GM18517 (cell line): Measurements from ENCODE around the gene RPS29.
"Not testable (repeated sequence)": the region's sequence is repeated elsewhere in the genome, so short reads cannot be mapped to it uniquely, and the experiment has no call there.

ENCODE experiments used
- ATAC-seq: cut with Tn5 transposase; IDR thresholded peaks from one replicate; pipeline ENCODE4 v1.9.1; 2021; ENCODE audit warnings: mild to moderate bottlenecking, moderate library complexity; ENCODE audit not compliant: unreplicated experiment

The RPS29 gene

GRCh38 chr14:49585803-49586672 lies at the start of gene RPS29:
TSS of gene RPS29 (minus strand) at chr14:49586380. CDS start at chr14:49586346, 34 bp downstream.
- peak; percentile 92 for ATAC-seq

DNA sequence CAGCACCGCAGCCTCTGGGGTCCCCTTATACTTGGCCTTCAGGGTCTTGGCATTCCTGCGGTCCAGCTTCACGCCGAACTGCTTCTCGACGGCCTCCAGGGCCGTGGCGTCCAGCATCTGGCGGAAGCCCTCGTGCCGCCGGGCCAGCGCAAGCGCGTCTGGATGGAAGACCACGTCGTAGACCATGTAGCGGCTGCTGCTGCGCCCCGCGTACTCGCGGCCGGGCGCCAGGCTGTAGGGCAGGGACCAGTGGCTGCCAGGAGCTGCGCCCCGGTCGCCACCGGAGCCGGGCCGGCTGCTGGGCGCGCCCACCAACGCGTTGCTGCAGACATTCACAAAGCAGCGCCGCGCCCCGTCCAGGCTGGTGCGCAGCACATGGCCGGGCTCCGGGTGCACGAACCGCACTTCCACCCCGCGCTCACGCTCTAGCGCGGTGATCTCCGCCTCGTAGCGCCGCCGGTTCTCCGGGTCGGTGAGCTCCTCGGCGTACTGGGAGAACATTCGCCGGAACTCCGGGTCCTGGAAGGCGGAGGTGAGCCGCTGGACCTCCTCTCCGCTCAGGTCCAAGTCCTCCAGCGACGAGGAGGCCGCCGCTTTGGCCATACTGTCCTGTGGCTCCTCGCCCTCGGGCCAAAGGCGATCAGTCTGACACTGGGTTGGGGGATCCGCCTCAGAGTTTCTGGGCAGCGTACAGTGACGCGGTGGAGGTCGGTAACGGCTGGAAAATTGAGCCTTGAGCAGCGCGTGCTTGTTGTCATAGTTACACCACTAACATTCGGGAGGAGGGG lies 48.6 kb upstream of the RPS29 start, which contains the start of gene DNAAF2:
Gene DNAAF2, minus strand, starts transcription at position 698 of the 788 bp plus-strand sequence. Its CDS starts 95 bp downstream, at position 603.
- peak; percentile 32 for ATAC-seq

GRCh38 chr14:49633640-49634546 lies 47.7 kb upstream of the RPS29 start:
- ATAC-seq, result peak; percentile 79

- ATAC-seq, result no peak
These were observed 38.0 kb upstream of the RPS29 start for GRCh38 chr14:49623941-49624839.

- ATAC-seq, result no peak
These were observed 37.2 kb upstream of the RPS29 start for GRCh38 chr14:49623387-49623786.

- ATAC-seq, result no peak
These were observed 35.9 kb upstream of the RPS29 start for GRCh38 chr14:49622022-49622607.

- peak; percentile 21 for ATAC-seq
These were observed 35.1 kb upstream of the RPS29 start for GRCh38 chr14:49621114-49621881.

DNA sequence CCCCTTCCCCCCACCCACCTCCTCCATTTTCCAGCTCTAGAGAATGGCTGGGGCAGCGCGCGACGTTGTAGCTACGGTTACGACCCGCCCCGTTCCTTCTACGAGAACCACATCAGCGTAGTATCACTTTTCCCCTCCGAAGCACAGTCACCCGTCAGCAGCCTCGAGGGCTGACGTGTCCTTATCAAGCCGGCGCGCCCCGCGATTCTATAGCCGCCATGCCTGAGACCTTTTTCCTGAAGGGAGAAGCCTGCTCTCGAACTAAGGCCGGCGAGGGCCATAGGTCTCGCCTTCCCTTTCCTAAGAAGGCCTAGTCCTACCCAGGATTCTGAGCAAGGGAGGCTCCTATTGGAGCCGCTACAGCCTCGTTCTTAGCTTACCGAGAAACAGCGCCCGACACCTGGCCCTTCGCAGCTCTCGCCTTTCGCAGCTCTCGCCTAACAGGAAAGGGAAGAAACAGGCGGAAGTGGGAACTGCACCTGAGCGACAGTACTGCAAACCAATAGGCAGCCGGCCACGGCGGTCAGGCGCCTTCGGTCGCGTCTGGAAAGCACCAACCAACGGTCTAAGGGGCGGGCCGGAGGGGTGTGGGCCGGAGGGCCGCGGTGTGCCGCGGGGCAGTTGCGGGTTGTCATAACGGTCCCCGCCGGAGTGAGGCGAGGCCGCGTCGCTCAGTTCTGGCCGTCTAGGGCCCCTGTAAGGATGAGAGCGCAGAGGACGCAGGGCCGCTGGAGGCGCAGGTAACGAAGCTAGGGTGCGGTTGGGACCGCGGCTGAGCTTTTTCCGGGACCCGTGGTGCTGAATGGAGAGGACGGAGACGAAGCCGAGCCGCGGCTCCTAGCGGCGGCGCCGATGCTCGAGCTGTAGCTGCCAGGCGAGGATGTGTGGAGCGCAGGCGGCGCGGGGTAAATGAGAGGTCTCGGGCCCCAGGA lies 34.3 kb upstream of the RPS29 start, which contains the start of the genes MGAT2 and RPL36AL:
Gene MGAT2, plus strand, starts transcription at position 618 of the 932 bp plus-strand sequence. CDS start 470 bp downstream, outside the sequence.
Gene RPL36AL, minus strand, starts transcription at position 445 of the 932 bp plus-strand sequence. CDS start 1,522 bp downstream, outside the sequence.
- peak; percentile 86 for ATAC-seq

- ATAC-seq, result no peak
These were observed 33.5 kb upstream of the RPS29 start for GRCh38 chr14:49619730-49620129.

GRCh38 chr14:49619273-49619672 lies 33.1 kb upstream of the RPS29 start:
- ATAC-seq, result not testable (repeated sequence)

- ATAC-seq, result no peak
These were observed 31.8 kb upstream of the RPS29 start for GRCh38 chr14:49617852-49618519.

DNA sequence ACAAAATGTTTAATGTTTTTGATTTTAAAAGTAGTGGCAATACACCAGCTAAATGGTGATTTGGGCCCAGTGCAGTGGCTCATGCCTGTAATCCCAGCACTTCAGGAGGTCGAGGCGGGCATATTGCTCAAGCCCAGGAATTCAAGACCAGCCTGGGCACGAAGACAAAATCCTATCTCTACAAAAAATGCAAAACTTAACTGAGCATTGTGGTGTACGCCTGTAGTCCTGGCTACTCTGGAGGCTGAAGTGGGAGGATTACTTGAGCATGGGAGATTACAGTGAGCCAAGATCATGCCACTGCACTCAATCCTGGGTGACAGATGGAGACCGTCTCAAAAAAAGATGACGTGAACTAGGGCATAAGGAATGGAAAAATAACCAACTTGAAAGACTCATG lies 29.6 kb upstream of the RPS29 start:
- no peak for ATAC-seq

DNA sequence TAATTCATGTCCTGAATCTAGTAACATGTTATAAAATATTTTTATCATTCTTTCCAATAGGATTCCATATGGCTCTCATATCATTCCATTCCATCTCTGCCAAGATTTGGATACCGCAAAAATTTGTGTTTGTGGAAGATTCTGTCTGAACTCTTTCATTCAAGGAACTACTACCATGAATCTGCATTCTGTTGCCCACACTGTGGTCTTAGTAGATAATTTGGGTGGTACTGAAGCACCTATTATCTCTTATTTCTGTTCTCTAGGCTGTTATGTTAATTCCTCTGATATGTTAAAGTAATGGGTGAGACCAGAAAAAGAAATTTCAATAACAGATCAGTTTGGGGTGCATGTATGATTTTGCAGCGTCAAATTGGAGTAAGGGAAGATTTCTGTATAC lies 28.0 kb upstream of the RPS29 start:
- no peak for ATAC-seq

GRCh38 chr14:49612671-49613070 lies 26.5 kb upstream of the RPS29 start:
- ATAC-seq, result no peak

DNA sequence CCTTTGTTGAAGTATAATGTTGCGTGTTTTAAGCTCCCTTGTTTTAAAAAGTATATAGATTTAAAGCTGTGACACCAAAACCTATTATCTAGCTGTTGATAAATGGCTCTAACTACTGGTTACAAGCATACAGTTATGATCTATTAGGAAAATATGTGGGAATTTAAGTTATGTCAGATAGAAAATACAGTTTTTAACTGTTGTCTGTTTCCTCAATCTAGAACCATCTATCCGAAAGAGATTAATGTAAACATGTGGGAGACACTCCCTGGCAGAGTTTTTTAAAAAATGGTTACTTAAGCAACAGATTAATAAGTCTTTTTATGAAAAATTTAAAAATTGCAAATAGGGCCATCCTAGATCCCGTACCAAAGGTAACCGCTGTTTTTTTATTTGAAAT lies 26.1 kb upstream of the RPS29 start:
- ATAC-seq, result no peak

GRCh38 chr14:49607583-49607982 lies 21.4 kb upstream of the RPS29 start:
- no peak for ATAC-seq
